ENCODE measurements around the gene RPL36A. TPM values are rescaled to one million over a fixed set of nuclear protein-coding genes. Genes with fewer than 3 reads are reported as not detected.

The RPL36A gene
- total RNA-seq, 2 experiments from 2014 or later, result 220 to 270 TPM

DNA sequence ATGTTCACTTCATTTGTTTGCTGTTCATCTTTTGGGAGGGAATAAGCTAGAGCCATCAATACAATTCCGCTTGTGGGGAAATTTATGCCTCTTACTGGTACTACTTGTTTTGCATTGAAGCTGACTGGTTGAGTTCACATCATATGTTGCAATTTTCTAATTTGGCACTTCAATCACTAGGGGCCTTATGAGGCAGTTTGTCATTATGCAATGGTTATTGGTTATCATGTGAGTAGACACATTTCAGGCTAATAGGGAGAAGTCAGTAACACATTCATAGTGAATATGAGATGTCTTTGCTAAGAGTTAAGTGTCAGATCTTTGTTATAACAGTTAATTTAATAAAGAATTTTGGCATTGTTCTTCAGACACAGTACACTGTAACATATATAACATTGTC, 5.0 kb downstream of the RPL36A start:
- Mint-ChIP-seq H3K9me3 (ENCODE audit: insufficient read depth) (no peaks in the 10 kb centered on the region), H3K4me3 (no peak overlapping the region), H3K36me3 (ENCODE audit: low read depth) (peaks cover 49% of the 10 kb centered on the region), H3K27ac (no peak overlapping the region), H3K27me3 (ENCODE audit: low read depth) (no peaks in the 10 kb centered on the region), H3K4me1 (ENCODE audit: low read depth) (peaks cover 16% of the 10 kb centered on the region)
- no peak for ATAC-seq
- CTCF ChIA-PET, result no interaction called here
- POLR2A ChIA-PET, result no interaction called here
- DNase-seq, result no peak

DNA sequence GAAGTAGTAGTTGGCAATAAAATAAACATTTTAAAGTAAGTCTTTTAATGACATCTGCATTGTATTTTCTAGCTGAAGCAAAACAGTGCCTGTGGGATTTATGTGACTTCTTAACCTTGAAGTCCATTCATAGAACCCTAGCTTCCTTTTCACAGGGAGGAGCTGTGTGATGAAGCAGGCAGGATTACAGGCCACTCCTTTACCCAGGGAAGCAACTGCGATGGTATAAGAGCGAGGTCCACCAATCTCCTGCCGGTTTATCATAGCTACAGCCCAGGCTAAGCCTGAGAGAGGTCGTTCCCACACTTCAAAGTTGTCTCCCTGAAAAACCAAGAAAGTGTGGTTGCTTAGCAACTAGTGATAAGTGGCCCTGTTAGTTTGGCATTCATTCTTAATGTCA, 7.0 kb downstream of the RPL36A start:
- Mint-ChIP-seq H3K36me3 (ENCODE audit: low read depth) (peaks cover 36% of the 10 kb centered on the region), H3K27me3 (ENCODE audit: low read depth) (no peaks in the 10 kb centered on the region), H3K27ac (no peak overlapping the region), H3K4me1 (ENCODE audit: low read depth) (peaks cover 11% of the 10 kb centered on the region), H3K4me3 (no peak overlapping the region), H3K9me3 (ENCODE audit: insufficient read depth) (no peaks in the 10 kb centered on the region)
- no peak for DNase-seq
- ChIA-PET POLR2A (interaction anchor here (0.8 kb wide), 1 partner anchor 10 kb away, joined by 4 read pairs; the partner anchor contains the start of genes GLA and HNRNPH2), CTCF (no interaction called here)
- ATAC-seq, result no peak

DNA sequence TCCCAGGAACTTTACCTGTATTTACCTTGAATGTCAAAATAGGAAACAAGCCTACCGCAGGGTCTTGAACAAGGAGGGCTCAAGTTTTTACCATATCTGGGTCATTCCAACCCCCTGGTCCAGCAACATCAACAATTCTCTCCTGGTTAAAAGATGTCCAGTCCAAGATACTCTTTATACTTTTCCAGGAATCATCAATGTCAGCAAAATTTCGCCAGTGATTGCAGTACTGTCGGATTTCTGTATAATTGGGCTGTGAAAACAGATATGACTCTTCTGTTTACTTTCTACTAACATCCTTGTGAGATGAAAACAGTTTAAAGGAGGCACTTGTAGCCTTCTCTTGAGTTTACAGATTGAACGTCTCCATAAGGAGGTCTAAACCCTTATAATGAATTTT, 7.9 kb downstream of the RPL36A start:
- no peak for DNase-seq
- ATAC-seq, result no peak
- no peak overlapping the region for H3K4me3 Mint-ChIP-seq
- no peak overlapping the region for H3K27ac Mint-ChIP-seq
- POLR2A ChIA-PET, result no interaction called here
- no peaks in the 10 kb centered on the region for H3K27me3 Mint-ChIP-seq (ENCODE audit: low read depth)
- H3K36me3 Mint-ChIP-seq (ENCODE audit: low read depth), result peaks cover 31% of the 10 kb centered on the region
- peaks cover 4% of the 10 kb centered on the region for H3K4me1 Mint-ChIP-seq (ENCODE audit: low read depth)
- CTCF ChIA-PET, result no interaction called here
- no peaks in the 10 kb centered on the region for H3K9me3 Mint-ChIP-seq (ENCODE audit: insufficient read depth)

DNA sequence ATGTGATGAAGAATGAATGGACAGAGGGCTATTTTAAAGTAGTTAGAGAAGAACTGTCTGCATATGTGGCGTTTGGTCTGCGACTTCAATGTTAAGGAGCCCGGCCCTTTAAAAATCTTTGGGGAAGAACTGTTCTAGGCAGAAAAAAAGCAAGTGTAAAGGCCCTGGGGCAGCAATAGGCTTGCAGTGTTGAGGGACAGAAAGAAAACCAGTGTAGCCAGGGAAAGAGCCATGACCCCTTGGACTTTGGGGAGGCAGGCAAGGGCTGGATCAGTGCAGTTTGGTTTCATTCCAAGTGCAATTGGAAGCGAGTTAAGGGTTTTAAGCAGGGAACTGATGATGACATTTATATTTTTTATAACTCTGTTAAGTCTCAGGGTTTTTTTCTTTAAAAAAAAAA, 9.0 kb downstream of the RPL36A start:
- DNase-seq (no peak), ATAC-seq (no peak)
- Mint-ChIP-seq H3K9me3 (ENCODE audit: insufficient read depth) (no peaks in the 10 kb centered on the region), H3K4me1 (ENCODE audit: low read depth) (peaks cover 6% of the 10 kb centered on the region), H3K4me3 (no peak overlapping the region), H3K27me3 (ENCODE audit: low read depth) (no peaks in the 10 kb centered on the region), H3K36me3 (ENCODE audit: low read depth) (peaks cover 34% of the 10 kb centered on the region), H3K27ac (no peak overlapping the region)
- ChIA-PET CTCF (no interaction called here), POLR2A (interaction anchor here (2.1 kb wide), 1 partner anchor 9 kb away, joined by 6 read pairs; the partner anchor contains the start of gene RPL36A)

DNA sequence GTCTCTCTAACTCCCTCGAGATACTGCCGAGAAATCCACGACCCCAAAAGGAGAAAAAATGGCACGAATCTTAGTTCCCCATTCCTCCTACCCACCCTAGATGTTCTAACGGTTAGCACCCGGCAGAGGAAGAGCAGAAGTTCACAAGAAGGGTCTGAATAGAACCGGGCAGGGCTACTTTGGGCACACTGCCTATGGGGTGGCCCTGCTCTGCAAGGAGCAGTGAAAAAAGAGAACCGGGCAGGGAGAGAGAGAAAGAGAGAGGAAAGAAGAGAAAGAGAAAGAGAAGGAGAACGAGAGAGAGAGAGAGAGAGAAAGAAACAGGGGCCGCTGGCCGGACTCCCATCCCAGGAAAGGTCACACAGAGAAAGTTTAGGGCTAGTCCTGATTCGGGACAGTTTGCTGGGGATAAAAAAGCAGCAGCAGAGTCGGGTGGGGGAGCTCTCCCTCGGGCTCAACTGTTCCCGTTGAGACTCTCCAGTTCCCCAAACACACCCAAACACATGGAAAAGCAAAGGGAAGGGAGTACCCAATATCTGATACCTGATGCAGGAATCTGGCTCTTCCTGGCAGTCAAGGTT, 16.4 kb downstream of the RPL36A start:
- ATAC-seq, result peak; percentile 0
- CTCF ChIA-PET, result interaction anchor here (1.0 kb wide), 1 partner anchor 16 kb away, joined by 3 read pairs; the partner anchor contains the start of gene RPL36A
- Mint-ChIP-seq H3K4me3 (peak overlapping the region; percentile 91), H3K27ac (peak overlapping the region; percentile 99), H3K4me1 (ENCODE audit: low read depth) (peaks cover 25% of the 10 kb centered on the region), H3K27me3 (ENCODE audit: low read depth) (no peaks in the 10 kb centered on the region), H3K9me3 (ENCODE audit: insufficient read depth) (no peaks in the 10 kb centered on the region), H3K36me3 (ENCODE audit: low read depth) (peaks cover 24% of the 10 kb centered on the region)
- DNase-seq, result no peak
- POLR2A ChIA-PET, result interaction anchor here (0.6 to 1.3 kb wide), 4 partner anchors 9 to 357 kb away, joined by 3 to 7 read pairs (median 4); partner anchors contain the start of gene RPL36A

DNA sequence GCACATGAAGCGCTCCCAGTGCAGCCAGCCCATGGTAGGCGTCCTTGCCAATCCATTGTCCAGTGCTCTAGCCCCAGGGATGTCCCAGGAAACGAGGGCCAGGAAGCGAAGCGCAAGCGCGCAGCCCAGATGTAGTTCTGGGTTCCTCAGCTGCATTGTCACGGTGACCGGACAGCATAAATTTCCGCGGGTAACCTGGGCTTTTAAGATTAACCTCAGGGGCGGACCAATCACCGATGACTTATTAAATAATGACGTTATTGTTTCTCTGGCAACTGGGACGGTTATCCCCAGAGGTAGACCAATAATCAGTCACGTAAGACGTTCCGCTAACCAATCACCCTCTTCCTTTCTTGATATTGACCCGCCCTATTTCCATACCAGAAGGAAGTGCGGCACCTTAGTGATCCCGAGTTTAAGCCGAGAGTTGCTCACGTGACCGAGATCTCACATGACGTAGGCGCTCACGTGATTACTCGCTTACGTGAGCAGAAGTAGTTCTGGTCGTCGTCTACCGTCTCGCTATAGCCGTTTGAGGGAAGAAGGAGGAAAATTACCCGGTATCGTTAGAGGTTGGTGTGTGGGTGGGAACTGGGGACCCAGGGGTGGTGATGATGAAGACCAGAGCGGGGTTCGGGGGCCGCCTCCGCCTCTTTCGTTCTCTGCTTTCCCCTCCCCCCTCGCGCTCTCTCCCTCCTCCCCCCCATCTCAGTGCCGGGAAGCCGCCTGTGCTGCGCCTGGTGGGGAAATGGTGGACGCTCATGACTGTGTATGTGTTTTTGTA, 17.1 kb downstream of the RPL36A start, which contains the start of the genes GLA and HNRNPH2:
Gene GLA, minus strand, starts transcription at position 178 of the 784 bp plus-strand sequence. Its CDS starts 22 bp downstream, at position 156.
Gene HNRNPH2, plus strand, starts transcription at position 475 of the 784 bp plus-strand sequence. CDS start 3,767 bp downstream, outside the sequence.
- ChIA-PET POLR2A (interaction anchor here (0.6 to 1.3 kb wide), 4 partner anchors 10 to 357 kb away, joined by 3 to 7 read pairs (median 4); partner anchors contain the start of gene RPL36A), CTCF (interaction anchor here (1.0 kb wide), 1 partner anchor 17 kb away, joined by 3 read pairs; the partner anchor contains the start of gene RPL36A)
- H3K9me3 Mint-ChIP-seq (ENCODE audit: insufficient read depth), result no peaks in the 10 kb centered on the region
- H3K4me1 Mint-ChIP-seq (ENCODE audit: low read depth), result peaks cover 31% of the 10 kb centered on the region
- H3K27me3 Mint-ChIP-seq (ENCODE audit: low read depth), result no peaks in the 10 kb centered on the region
- peaks cover 27% of the 10 kb centered on the region for H3K36me3 Mint-ChIP-seq (ENCODE audit: low read depth)
- peak; percentile 90 for ATAC-seq
- peak within 1 kb of the TSS; percentile 91 for H3K4me3 Mint-ChIP-seq
- peak within 1 kb of the TSS; percentile 99 for H3K27ac Mint-ChIP-seq
- peak; percentile 93 for DNase-seq

DNA sequence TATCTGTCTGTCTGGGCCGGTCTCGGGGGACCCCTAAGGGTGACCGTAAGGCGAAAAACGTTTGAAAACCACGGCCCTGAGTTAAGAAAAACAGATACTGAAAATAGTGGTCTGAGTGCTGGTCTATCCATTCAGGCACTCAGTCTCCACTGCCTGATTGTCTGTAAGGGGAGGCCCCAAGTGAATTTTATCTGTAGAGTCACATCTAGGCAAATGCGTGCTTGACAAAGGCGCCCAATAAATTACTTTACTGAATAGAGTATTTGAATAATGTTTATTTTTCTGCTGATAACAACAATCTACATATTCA, 17.7 kb downstream of the RPL36A start:
- Mint-ChIP-seq H3K4me1 (ENCODE audit: low read depth) (peaks cover 34% of the 10 kb centered on the region), H3K27ac (peak overlapping the region; percentile 99), H3K4me3 (peak overlapping the region; percentile 91), H3K27me3 (ENCODE audit: low read depth) (no peaks in the 10 kb centered on the region), H3K9me3 (ENCODE audit: insufficient read depth) (no peaks in the 10 kb centered on the region), H3K36me3 (ENCODE audit: low read depth) (peaks cover 29% of the 10 kb centered on the region)
- ChIA-PET POLR2A (no interaction called here), CTCF (no interaction called here)
- no peak for ATAC-seq
- DNase-seq, result no peak

DNA sequence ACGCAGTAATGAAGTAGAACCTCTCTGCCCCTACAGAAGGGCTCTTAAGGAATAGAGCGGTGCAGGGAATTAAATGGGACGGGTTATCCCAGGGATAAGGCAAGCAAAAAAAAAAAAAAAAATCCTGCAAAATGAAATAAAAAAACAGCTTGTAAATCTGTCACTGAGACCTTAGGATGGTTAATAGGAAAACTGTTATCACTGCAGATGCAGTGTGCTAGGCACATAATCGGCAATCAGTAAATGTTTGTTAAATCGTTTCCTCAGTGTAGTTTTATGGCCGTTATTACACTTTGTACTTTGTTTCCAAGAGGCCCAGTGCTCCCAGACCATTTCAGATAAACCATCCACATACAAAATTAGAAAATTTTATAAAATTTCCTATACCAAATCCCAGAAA, 18.2 kb downstream of the RPL36A start:
- no peak for ATAC-seq
- Mint-ChIP-seq H3K27me3 (ENCODE audit: low read depth) (no peaks in the 10 kb centered on the region), H3K36me3 (ENCODE audit: low read depth) (peaks cover 26% of the 10 kb centered on the region), H3K9me3 (ENCODE audit: insufficient read depth) (no peaks in the 10 kb centered on the region), H3K4me3 (peak overlapping the region; percentile 91), H3K4me1 (ENCODE audit: low read depth) (peaks cover 32% of the 10 kb centered on the region), H3K27ac (peak overlapping the region; percentile 66)
- ChIA-PET POLR2A (no interaction called here), CTCF (no interaction called here)
- no peak for DNase-seq

DNA sequence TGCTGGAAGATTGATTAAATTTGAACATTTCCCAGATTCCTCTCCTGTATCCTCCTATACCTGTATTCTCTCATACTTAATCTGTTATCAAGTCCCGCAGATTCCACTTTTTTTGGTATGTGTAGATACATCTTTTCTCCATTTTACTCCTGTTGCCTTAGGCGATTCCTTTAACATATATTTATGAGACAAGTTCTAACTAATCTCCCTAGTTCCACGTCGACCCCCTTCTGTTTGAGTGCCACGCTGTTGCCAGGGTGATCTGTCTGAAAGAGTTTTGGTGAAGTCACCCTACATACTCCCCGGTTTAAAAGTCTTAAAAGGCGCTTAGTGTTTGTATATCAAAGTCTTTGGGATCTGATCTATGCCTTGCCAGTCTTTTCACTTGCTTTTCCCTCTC, 19.6 kb downstream of the RPL36A start:
- Mint-ChIP-seq H3K27me3 (ENCODE audit: low read depth) (no peaks in the 10 kb centered on the region), H3K27ac (peak overlapping the region; percentile 60), H3K9me3 (ENCODE audit: insufficient read depth) (no peaks in the 10 kb centered on the region), H3K36me3 (ENCODE audit: low read depth) (peaks cover 25% of the 10 kb centered on the region), H3K4me1 (ENCODE audit: low read depth) (peaks cover 35% of the 10 kb centered on the region), H3K4me3 (peak overlapping the region; percentile 55)
- ChIA-PET POLR2A (no interaction called here), CTCF (no interaction called here)
- no peak for ATAC-seq
- DNase-seq, result no peak

DNA sequence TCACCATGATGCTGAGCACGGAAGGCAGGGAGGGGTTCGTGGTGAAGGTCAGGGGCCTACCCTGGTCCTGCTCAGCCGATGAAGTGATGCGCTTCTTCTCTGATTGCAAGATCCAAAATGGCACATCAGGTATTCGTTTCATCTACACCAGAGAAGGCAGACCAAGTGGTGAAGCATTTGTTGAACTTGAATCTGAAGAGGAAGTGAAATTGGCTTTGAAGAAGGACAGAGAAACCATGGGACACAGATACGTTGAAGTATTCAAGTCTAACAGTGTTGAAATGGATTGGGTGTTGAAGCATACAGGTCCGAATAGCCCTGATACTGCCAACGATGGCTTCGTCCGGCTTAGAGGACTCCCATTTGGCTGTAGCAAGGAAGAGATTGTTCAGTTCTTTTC, 21.2 kb downstream of the RPL36A start:
- H3K36me3 Mint-ChIP-seq (ENCODE audit: low read depth), result peaks cover 22% of the 10 kb centered on the region
- H3K27me3 Mint-ChIP-seq (ENCODE audit: low read depth), result no peaks in the 10 kb centered on the region
- H3K4me1 Mint-ChIP-seq (ENCODE audit: low read depth), result peaks cover 33% of the 10 kb centered on the region
- ATAC-seq (no peak), DNase-seq (no peak)
- ChIA-PET CTCF (no interaction called here), POLR2A (no interaction called here)
- no peaks in the 10 kb centered on the region for H3K9me3 Mint-ChIP-seq (ENCODE audit: insufficient read depth)
- H3K27ac Mint-ChIP-seq, result no peak overlapping the region
- H3K4me3 Mint-ChIP-seq, result no peak overlapping the region

DNA sequence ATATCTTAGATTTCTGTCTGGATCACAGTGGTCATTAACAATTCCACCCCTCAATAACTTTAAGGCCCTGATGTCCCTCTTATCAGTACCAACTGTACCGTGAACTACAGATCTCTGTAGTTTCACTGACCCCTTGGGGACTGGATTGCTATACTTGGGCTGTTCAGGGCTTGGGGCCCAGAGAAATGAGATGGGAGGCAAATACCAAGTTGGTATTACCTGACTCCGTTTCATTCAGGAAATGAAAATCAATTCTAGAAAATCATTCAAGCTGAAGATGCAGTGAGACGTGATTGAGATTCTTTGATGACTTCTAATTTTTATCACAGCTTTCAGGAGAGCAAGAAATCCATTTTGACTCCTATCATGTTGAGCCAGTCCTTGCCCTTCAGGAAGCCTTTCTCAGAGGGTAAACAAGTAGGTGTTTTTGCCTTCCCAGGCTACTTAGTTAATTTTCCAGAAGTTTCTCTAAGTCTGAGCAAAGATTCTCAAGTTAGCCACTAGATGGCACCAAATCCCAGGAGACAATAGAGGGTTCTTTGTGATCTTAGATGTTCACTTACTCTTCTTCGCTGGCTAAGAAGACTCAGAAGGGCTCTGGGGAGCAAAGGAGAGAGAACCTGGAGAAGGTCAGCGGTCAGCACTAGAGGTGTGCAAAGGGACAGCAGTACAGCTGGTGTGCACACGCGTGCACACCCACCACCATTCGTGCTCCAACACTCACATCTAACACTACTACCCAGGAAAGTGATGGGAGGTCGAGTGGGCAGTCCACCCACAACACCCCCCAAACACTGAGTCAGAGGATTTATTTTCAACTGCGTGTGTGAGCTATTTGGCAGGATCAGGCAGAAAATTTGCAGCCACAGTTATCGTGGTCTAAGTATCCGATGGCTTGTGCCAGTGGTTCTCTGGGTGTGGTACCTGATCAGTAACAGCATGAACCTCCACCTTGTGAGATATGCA, 24.7 kb downstream of the RPL36A start:
- Mint-ChIP-seq H3K4me1 (ENCODE audit: low read depth) (peaks cover 40% of the 10 kb centered on the region), H3K9me3 (ENCODE audit: insufficient read depth) (no peaks in the 10 kb centered on the region), H3K27me3 (ENCODE audit: low read depth) (no peaks in the 10 kb centered on the region), H3K36me3 (ENCODE audit: low read depth) (peaks cover 22% of the 10 kb centered on the region), H3K27ac (peak overlapping the region; percentile 20), H3K4me3 (no peak overlapping the region)
- CTCF ChIA-PET, result interaction anchor here (0.8 to 2.6 kb wide), 8 partner anchors 11 to 376 kb away, joined by 3 to 15 read pairs (median 4); partner anchors contain the start of gene RPL36A
- DNase-seq, result peak; percentile 56
- ATAC-seq, result peak; percentile 37
- POLR2A ChIA-PET, result interaction anchor here (0.5 kb wide), 1 partner anchor 290 kb away, joined by 3 read pairs; no protein-coding TSS in a partner anchor
